Peyer's patch (tissue), 4 donors: Measurements from ENCODE around the gene GABRG3.

ENCODE experiments used
- POLR2A ChIP-seq, 2 donors: fragments of 450-650 bp; IDR thresholded peaks; one replicate each; pipeline ENCODE4 v1.5.1; 2017; ENCODE audit warnings: antibody characterized with exemption in 2 of 2, mild to moderate bottlenecking in 2 of 2, moderate library complexity in 2 of 2
- TF ChIP-seq, protein P1 (sequence below), 6 experiments: fragments of 450-650 bp in 4 of 6; fragments of 200-600 bp in 2 of 6; sonication (generic) in 1 of 6; IDR thresholded peaks; one replicate each; pipeline ENCODE4 v1.5.1; 2017 to 2019; ENCODE audit warnings: antibody characterized with exemption in 6 of 6, mild to moderate bottlenecking in 3 of 6, moderate library complexity in 1 of 6

DNA sequence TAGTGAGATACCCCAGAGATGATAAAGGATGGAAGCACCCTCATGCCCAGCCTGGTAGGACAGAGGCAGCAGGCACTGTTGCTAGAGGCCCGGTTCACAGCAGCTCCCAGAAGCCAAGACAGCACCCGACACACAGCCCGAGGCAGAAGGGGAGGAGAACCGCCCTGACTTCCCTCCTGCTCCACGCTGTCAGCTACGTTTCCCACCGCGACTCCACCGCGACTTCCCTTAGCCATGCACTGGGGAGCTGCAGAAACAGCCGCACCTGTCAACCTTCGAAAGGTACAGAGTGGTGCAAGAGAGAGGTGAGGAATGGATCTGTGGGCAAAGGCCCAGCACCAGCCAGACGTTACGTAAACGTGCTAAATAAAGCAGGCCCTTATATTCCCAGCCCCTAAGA, 529.2 kb downstream of the GABRG3 start:
- TF ChIP-seq, protein P1, sequence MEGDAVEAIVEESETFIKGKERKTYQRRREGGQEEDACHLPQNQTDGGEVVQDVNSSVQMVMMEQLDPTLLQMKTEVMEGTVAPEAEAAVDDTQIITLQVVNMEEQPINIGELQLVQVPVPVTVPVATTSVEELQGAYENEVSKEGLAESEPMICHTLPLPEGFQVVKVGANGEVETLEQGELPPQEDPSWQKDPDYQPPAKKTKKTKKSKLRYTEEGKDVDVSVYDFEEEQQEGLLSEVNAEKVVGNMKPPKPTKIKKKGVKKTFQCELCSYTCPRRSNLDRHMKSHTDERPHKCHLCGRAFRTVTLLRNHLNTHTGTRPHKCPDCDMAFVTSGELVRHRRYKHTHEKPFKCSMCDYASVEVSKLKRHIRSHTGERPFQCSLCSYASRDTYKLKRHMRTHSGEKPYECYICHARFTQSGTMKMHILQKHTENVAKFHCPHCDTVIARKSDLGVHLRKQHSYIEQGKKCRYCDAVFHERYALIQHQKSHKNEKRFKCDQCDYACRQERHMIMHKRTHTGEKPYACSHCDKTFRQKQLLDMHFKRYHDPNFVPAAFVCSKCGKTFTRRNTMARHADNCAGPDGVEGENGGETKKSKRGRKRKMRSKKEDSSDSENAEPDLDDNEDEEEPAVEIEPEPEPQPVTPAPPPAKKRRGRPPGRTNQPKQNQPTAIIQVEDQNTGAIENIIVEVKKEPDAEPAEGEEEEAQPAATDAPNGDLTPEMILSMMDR (IDR thresholded peaks at IDR 0.05), result no peak
- no peak for TF ChIP-seq POLR2A (IDR thresholded peaks at IDR 0.05)
